NCI-H128 (cell line): ENCODE measurements around the gene NAP1L4.

Experiments used
- DNase-seq: peaks from one replicate; lab custom pipeline; 2025; ENCODE audit not compliant: unreplicated experiment; lab: John Stamatoyannopoulos, UW

The NAP1L4 gene

GRCh38 chr11:2995893-2996554 is 3.9 kb upstream of the NAP1L4 start:
- DNase-seq: no peak

- no peak for DNase-seq
Observed at GRCh38 chr11:2995031-2995561, 3.0 kb upstream of the NAP1L4 start.

GRCh38 chr11:2994336-2994730 is 2.2 kb upstream of the NAP1L4 start:
- no peak for DNase-seq

GRCh38 chr11:2992997-2993325 is 832 bp upstream of the NAP1L4 start:
- no peak for DNase-seq

- DNase-seq: no peak
Observed at GRCh38 chr11:2991452-2992233, 486 bp downstream of the NAP1L4 start.

GRCh38 chr11:2990617-2991451 is 1.3 kb downstream of the NAP1L4 start:
- DNase-seq: no peak

GRCh38 chr11:2989551-2989950 is 2.6 kb downstream of the NAP1L4 start:
- DNase-seq: no peak

- no peak for DNase-seq
Observed at GRCh38 chr11:2989006-2989405, 3.1 kb downstream of the NAP1L4 start.

GRCh38 chr11:2987881-2988861 is 4.0 kb downstream of the NAP1L4 start:
- DNase-seq: no peak

GRCh38 chr11:2983908-2984307 is 8.2 kb downstream of the NAP1L4 start:
- no peak for DNase-seq

GRCh38 chr11:2982214-2982613 is 9.9 kb downstream of the NAP1L4 start:
- no peak for DNase-seq

- no peak for DNase-seq
Observed at GRCh38 chr11:2981130-2981529, 11.0 kb downstream of the NAP1L4 start.

- DNase-seq: no peak
Observed at GRCh38 chr11:2980168-2980840, 11.8 kb downstream of the NAP1L4 start.

- no peak for DNase-seq
Observed at GRCh38 chr11:2977113-2977512, 15.0 kb downstream of the NAP1L4 start.

GRCh38 chr11:2976294-2977063 is 15.7 kb downstream of the NAP1L4 start:
- no peak for DNase-seq

GRCh38 chr11:2975594-2975993 is 16.5 kb downstream of the NAP1L4 start:
- no peak for DNase-seq

GRCh38 chr11:2974272-2974671 is 17.9 kb downstream of the NAP1L4 start:
- no peak for DNase-seq

GRCh38 chr11:2968341-2968900 is 23.7 kb downstream of the NAP1L4 start:
- DNase-seq: no peak

- DNase-seq: no peak
Observed at GRCh38 chr11:2964782-2965181, 27.3 kb downstream of the NAP1L4 start.
